HG03025 (cell line): ENCODE data around the gene P2RX5.

Experiments used
- ATAC-seq: cut with Tn5 transposase; IDR thresholded peaks from one replicate; pipeline ENCODE4 v1.9.1; 2021; ENCODE audit warnings: mild to moderate bottlenecking, moderate library complexity; ENCODE audit not compliant: unreplicated experiment, low FRiP score

The P2RX5 gene

DNA sequence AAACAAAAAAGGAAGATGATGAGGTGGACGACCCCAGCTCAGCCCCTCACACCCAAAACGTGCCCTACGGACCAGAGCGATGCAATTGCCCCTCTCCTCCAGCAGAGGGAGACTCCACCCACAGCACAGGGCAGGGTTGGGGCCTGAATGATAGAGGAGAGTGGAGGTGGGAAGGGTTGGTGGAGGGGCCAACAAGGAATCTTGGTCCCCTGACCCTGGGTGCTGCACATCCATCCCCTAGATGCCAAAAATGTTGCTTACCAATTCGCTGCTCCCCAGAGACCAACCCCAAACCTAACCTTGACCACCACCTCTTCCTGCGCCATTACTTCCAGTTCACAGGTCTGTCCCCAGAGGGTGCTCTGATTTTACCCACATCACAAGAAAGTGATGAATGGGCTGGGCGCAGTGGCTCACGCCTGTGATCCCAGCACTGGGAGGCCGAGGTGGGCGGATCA is 12.9 kb downstream of the P2RX5 start:
- ATAC-seq, result no peak

- no peak for ATAC-seq
Measured at GRCh38 chr17:3682033-3682432, 13.9 kb downstream of the P2RX5 start.

- no peak for ATAC-seq
Measured at GRCh38 chr17:3681565-3681964, 14.4 kb downstream of the P2RX5 start.

DNA sequence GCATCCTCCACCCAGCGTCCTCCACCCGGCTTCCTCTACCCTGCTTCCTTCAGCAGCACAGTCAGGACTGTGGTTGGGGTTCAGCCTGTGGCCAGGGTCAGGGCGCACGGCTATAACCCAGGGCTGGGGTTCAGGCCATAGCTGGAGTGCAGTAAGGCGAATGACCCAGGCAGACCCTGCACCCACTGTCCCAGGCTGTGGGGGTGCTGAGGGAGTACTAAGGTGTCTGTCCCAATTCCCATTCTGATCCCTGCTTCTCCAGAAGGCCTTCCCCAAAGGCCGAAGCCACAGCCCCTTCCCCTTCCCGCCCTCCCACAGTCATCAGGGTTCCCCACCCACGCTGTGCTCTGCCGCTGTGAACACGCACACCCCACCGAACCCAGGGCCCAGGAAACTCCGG is 14.9 kb downstream of the P2RX5 start:
- no peak for ATAC-seq

DNA sequence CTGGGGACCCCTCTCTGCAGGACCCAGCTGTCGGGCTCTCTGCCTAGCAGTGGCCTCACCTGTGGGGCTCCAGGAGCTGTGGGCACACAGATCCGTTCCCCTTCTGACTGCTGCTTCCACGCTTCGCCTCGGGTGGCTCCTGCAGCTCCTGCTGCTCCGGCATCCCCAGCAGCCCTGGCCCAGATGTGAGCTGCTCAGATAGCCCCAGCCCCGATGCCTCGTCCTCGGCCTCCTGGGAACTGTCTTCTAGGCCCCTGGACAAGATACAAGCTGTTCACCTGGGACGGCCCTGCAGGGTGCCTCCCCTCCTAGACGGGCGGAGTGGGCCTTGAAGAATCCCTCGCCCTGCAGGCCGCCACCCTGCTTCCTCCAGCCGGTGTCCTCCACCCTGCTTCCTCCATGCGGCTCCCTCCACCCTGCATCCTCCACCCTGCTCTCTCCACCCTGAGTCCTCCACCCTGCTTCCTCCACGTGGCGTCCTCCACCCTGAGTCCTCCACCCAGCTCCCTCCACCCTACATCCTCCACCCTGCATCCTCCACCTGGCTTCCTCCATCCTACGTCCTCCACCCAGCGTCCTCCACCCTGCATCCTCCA is 16.3 kb downstream of the P2RX5 start:
- no peak for ATAC-seq

GRCh38 chr17:3678821-3679530 is 17.0 kb downstream of the P2RX5 start:
- ATAC-seq, result no peak

DNA sequence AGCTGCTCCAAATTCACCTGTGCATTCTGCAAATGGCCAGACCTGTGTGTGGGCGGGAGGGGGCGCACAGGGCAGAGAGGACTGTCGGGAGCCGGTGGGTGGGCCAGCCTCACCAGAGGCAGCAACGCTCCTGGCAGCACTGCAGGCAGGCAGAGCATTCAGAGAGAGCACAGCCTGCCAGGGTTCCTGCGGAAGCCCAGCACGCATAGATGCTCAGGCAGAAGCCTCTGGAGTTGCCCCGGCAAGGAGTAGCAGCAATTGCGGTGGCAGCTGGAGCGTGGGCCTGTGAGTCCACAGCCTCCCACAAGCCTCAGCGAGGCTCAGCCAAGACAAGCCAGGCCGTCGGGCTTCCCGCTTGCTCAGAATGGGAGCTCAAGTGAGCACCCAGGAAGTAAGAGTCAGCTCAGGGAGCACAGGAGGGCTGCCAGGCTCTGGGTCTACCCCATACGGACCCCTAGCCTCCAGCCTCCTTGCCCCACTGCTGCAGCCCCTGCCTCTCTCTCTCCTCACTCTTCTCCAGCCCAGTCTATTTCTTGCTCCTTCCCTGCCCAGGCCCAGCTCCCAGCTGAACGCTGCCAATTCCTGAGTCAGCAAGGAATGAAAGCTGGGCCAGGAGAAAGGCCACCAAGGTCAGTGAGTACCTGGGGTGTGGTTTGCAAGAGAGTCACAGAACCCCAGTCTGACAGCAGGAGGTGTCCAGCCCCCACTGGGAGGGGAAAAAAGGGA is 17.7 kb downstream of the P2RX5 start:
- ATAC-seq, result no peak

- no peak for ATAC-seq
Measured at GRCh38 chr17:3675886-3676285, 20.1 kb downstream of the P2RX5 start.

GRCh38 chr17:3672571-3672970 is 23.4 kb downstream of the P2RX5 start:
- no peak for ATAC-seq

GRCh38 chr17:3669548-3669947 is 26.4 kb downstream of the P2RX5 start:
- ATAC-seq, result no peak

GRCh38 chr17:3669085-3669347 is 26.9 kb downstream of the P2RX5 start:
- ATAC-seq, result peak; percentile 15

DNA sequence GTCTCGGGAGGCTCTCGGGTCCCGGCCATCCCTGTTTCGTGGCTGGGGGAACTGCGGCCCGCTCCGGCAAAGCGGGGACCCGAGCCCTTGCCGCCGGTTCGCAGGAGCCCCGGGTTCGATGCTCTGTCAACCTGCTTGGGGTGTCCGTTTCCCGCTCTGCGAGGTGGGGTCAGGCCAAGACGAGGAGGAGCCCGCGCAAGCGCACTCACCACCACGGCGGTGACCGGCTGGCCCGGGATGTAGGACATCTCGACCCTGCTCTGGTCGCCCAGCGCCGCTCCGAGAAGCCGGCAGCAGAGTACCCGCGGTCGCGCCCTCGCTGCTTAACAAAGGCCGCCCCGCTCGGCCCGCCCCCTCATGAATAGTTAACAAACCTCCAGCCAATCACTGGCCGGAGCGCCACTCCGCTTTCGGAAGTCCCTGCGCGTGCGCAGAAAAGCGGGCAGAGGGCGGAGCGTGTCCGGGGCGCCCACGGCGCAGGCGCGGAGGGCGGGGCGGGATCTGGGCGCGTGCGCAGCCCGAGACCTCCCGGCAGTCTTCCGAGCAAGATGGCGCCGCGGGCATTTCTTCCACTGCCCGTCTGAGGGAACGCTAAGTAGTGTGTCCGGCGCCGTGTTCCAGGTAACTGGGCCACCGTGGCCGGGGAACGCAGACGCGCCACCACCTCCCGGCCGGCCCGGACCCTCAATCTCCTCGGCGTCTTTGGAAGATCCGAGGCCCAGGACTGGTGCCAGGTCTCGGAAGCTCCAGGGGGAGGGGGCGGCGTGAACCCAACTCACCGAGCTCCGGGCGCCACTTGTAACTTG is 27.5 kb downstream of the P2RX5 start, which contains the start of the genes EMC6 and TAX1BP3:
Gene EMC6 (plus strand): TSS at position 534 of the 806 bp plus-strand sequence. CDS start 335 bp downstream, outside the sequence.
Gene TAX1BP3 (minus strand): TSS at position 300 of the 806 bp plus-strand sequence. CDS start 52 bp downstream, at position 248.
- ATAC-seq, result peak; percentile 72

DNA sequence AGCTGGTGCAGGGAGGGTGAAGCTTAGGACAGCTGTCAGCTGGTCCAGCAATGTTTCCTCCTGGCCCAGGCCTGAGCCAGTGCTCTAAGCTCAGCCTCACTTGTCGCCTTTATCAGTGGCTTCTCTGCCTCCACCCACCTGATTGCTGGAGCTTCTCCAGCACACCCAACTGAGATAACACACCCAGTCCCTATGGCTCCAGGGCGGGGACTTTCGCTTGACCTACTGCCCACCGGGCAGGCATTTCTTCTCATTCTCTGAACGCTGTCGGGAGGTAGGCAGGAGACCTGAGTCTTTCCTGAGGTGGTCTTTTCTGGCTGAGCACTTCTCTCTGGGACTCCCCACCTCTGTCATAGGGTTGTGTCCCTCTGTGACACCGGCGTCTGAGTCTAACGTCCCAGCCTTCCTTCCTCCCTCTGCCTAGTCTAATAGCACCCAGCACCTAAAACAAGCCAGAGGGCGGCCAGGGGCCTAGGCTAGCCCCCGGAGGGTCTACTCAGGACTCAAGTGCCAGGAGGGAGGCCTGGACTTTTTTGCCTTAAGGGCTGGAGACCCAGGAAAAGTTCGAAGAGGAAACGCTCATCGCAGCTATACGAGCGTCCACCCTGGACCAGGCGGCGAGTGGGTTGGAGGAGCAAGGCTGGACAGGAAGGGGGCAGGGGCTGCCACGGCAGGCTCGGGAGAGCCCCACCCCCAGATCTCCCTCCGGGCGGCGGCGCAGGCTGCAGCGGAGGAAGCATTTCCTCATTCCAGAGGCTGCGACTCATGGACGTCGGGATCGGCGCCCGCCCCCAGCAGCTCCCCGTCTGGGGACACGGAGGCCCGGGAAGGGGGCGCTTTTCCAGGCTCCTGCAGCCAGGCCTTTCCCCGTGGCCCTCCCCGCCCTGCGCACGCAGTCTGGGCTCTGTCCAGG is 28.3 kb downstream of the P2RX5 start:
- ATAC-seq, result peak; percentile 12

DNA sequence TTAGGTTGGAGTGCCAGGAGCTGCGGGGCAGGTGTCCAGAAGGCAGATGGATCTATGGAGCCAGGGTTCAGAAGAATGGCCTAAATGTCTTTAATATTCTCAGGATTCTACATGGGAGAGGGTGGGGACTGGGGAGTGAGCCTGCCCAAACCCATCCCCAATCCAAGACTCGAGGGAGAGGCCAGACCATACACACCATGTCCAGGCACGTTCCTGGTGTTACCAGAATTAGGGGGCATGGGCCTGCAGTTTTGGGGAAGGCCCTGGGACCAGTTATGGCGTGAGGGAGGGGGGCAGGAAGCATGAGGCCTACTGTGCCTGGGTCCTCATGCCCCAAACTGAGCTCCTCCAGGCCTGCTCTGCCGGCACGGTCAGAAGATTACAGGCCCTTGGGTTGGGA is 29.4 kb downstream of the P2RX5 start:
- no peak for ATAC-seq

DNA sequence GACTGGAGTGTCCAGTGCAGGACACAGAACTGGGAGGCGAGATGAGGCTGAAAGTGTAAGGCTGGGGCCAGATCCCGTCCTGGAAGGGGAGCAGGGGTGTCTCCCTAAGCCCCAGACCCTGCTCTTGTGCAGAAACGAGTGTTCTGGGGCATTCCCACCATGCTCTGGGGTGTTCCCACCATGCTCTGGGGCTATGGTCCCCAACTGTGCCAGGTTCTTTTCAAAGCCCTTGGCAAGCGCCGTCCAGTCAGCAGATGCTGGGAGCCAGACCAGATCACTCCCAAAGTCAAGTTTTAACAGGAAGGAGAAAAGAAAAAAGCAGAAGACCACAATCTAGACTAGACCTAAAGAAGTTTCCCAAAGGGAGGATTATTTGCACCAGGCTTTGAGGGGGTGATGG is 30.1 kb downstream of the P2RX5 start:
- no peak for ATAC-seq

- ATAC-seq, result no peak
Measured at GRCh38 chr17:3663102-3664011, 32.6 kb downstream of the P2RX5 start.

GRCh38 chr17:3660311-3660891 is 35.6 kb downstream of the P2RX5 start:
- ATAC-seq, result no peak

DNA sequence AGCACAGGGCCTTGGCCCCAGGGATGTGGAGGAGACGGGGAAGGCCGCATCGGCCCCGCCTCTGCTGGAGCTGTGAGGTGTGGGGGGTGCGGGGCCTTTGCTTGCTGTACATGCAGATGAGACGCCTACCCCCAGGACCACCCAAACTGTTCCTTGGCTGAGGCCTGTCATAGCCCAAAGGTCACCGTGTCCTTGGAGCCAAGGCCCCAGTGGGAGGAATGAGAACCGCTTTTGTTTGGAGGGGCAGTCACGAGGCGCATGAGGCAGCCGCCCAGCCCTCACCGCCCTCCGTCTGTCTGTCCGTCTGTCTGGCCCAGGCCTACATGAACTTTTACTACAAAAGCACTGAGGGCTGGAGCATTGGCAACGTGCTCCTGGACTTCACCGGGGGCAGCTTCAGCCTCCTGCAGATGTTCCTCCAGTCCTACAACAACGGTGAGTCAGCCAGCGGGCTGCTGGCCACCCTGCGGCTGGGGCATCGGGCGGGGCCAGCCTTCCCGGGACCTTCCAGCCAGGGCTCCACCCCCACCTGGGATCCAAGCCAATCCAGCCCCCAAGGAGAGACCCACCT is 36.3 kb downstream of the P2RX5 start:
- ATAC-seq, result no peak
